ENCODE measurements around the gene RPS2.
A peak's percentile ranks its signal among the peaks of the same experiment; 100 is the strongest.
"Not testable (repeated sequence)": the region's sequence is repeated elsewhere in the genome, so short reads cannot be mapped to it uniquely, and the experiment has no call there.

RPS2 gene

DNA sequence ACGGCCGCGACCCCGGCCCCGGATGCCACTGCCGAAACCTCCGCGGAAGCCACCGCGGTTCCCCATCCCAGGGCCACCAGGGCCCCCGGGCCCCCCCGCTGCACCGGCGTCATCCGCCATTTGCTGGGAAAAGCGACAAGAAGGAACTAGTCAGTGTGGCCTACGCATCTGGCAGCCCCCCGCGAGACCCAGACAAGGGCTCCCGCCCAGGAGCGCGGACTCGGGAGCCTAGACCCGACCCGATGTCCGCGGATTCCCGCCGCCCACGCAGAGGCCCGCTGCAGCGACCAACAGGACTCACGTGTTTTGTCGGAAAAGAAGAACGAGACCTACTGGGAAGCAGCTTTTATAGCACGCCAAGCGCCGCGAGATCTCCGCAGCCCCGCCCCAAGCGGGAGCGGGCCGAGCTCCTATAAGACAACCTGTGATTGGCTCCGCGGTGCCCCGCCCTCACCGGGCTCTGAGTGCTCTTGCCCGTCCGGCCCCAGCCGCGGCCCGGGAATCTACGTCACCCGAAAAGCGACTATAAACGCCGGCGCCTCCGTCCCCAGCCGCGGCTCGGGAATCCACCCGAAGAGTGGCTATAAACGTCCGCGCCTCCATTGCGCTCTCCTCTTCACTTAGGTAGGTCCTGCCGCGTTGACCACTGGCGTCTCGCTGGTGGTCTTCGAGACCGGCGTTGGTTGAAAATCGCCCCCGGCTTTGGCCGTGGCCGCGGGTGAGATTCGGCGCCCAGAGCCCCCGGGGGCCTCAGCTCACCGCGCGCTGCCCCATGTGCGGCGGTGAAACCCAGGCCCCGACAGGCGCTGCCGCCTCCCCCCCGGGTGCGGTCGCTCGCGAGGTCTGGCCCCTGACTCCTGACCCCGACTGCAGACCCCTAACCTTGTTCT is at the start of gene RPS2:
TSS of gene RPS2 (minus strand) at position 321 of the 890 bp plus-strand sequence. CDS start at position 120, 201 bp downstream.
- peak; percentile 98 for DNase-seq

DNA sequence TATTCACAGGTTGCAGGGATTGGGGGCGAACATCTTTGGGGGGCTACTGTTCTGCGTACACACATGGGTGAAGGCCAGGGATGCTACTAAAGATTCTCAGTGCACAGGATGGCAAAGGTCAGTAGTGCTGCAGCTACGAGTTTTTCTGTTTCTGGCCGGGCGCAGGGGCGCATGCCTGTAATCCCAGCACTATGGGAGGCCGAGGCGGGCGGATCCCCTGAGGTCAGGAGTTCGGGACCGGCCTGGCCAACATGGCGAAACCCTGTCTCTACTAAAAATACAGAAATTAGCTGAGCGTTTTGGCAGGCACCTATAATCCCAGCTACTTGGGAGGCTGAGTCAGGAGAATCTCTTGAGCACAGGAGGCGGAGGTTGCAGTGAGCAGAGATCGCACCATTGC is 48.9 kb upstream of the RPS2 start:
- DNase-seq = no peak

DNA sequence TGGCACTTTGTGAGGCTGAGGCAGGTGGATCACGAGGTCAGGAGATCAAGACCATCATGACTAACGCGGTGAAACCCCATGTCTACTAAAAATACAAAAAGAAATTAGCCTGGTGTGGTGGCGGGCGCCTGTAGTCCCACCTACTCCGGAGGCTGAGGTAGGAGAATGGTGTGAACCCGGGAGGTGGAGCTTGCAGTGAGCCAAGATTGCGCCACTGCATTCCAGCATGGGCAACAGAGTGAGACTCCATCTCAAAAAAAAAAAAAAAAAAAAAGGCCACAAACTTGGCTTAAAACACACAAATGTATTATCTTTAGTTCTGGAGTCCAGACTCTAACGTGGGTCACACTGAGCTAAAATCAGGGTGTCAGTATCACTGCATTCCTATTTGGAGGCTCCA is 47.1 kb upstream of the RPS2 start:
- DNase-seq = not testable (repeated sequence)

DNA sequence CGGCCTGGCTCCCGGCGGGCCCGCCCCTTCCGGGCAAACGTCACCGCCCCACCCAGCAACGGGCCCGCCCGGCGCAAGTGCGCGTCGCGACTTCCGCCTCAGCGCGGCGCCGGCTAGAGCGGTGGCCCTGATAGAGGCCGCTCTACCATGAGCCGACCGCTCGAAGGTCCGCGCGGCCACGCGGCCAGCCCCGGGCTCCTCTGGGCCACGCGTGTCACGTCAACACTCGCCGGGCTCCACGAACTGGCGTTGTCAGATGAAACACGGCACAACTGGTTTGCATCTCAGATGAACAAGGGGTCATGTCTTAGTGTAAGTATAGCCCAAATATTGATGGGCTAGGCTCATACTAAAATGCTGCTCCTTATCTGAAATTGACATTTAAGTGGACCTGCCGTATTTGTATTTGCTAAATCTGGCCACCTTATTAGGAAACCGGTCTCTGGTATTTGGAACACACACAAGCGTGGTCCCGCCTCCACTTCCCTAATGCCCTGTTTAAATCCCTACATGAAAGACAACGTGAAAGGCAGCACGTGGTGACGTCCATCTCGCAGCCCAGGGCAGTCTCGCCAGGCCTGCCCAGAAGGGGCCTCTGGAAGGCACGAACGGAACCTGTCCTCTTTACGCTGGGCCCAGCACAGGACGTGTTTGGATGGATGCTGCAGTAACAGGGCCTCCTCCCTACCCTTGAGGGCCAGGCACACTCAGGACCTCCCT is 45.3 kb upstream of the RPS2 start, which contains the start of gene ZNF598:
TSS of gene ZNF598 (minus strand) at position 31 of the 720 bp plus-strand sequence.
- DNase-seq = peak; percentile 59

DNA sequence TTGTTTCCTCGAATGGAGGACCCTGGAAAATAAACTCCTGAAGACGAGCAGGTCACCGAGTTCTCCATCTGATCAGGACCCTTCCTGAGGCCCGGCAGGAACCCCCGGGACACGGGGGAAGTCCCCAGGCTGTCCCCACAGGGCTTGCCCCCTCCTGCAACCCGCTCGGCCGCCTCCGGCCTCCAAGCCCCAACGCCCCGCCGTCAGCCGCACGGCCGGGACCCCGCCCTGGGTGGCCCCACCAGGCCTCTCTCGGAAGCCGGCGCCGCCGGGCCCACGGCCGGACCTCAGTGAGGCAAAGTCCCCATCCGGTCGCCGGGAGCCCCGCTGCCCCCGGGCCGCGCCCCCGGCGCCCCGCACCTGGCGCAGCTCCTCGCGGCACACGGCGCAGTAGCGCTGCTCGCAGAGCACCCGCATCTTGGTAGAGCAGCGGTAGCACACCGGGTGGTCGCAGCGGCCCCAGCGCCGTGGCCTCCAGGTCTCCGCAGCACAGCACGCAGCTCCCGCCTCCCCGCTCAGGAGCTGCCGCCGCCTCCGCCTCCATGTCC is 44.6 kb upstream of the RPS2 start:
- DNase-seq = no peak

DNA sequence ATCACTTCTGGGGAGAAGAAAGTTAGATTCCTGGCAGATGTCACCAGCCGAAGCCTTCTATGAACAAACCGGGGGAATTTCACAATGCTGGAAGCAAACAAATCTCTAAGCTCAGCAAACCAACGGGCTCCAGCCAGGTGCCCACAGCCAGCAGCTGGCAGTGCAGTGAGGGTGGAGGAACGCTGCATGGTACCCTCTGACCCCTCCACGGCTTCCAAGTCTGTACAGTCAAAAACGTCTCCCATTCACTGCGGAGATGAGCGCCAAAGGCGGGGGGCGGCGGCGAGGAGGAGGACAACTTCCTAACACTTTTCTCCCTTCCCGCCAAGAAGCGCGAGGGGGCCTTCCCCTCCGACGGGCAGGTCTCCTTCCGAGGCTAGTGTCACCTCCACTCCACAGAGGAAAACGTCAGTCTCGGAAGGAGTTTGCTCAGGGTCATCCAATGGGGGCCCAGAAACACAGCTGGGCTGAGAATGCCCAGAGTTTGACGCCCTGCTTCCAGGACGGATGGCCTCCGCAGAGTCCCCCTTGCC is 44.1 kb upstream of the RPS2 start:
- no peak for DNase-seq

DNA sequence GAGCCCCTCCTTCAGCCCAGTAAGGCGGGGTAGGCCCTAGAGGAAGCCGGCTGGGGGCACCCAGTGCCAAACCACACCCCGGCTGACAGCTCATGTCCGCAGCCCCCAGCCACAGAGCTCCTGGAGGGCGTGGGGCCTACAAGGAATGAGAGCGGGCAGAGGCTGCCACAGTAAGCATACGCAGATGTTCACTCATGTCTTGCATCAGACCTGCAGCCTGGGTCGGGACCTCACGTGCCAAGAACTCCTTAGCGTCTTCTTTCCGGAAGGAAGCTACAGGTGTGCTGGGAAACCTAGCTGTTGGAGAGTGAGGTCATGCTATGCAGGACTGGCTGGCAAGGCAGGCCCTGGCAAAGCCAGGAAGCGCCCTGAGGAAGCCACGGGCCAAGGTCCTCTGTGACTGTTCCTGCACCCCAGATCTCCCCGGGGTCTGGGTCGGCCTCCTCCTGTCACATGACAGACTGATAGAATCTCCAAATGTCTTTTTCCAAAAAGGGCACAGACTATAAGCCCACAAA is 43.4 kb upstream of the RPS2 start:
- DNase-seq = no peak

DNA sequence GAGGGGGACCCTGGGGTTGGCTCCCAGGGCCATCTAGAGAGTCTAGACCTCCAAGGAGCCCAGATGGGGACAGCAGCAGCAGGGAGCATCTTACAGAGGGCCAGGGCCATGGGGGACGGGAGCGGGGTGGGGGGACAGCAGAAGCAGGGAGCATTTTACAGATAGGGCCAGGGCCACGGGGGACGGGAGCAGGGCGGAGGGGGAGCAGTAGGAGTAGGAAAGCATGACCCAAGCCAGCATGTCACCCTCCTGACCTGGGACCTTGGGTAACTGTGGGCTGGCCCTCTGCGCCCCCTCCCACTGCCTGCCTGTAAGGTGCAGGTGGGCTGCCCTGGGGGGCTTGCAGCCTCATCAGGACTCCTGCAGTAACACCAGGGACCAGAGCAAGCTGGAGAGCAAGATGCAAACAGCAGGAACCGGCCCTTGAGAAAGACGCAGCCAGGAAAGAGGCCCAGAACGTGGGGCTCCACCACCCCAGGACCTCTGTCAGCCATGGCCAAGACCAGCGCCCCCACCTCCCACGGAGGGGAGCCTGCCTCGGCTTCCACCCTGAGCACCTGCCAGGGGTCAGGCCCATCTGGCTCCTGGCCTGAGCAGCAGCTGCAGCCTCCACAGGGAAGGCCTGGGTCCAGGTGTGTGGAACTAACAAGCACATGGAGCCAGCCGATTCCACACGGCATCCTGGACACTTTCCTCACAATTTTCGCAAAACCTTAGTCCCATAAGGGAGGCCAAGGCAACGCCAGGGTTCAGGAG is 42.6 kb upstream of the RPS2 start:
- no peak for DNase-seq

DNA sequence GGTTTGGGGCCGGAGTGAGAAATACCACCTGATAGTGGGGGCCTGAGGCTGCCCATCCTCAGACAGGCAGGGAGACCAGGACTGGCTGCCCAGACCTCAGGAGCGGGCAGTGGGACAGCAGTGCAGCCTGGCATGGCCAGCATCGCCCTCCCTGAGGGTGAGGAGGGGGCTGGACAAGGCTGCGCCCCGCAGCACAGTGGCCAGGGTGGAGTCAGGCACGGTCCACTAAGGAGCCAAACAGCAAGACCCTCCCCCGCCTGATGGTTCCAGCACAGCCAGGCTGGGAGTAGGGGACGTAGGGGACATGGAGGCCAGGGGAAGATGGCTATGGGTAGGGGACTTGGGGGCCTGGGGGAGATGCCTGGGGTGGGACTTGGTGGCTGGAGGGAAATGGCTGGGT is 41.7 kb upstream of the RPS2 start:
- no peak for DNase-seq

DNA sequence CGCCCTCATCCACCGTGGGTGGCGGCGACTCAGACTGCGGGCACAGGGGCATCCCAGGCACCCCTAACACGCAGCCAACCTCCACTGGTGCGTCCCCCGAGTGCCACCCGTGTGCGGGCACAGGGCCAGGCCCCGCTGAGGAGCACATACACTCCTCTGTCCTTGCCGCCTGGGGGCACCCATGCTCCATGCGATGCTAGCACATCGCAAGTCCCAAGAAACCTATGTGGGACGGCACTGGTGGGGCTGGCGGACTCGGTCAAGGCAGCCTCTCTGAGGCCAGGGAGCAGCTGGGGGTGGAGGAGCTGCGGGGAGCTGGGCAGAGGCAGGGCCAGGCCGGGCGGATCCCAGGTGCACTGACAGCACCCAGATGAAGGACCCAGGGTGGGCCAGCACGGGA is 41.0 kb upstream of the RPS2 start:
- peak; percentile 40 for DNase-seq

DNA sequence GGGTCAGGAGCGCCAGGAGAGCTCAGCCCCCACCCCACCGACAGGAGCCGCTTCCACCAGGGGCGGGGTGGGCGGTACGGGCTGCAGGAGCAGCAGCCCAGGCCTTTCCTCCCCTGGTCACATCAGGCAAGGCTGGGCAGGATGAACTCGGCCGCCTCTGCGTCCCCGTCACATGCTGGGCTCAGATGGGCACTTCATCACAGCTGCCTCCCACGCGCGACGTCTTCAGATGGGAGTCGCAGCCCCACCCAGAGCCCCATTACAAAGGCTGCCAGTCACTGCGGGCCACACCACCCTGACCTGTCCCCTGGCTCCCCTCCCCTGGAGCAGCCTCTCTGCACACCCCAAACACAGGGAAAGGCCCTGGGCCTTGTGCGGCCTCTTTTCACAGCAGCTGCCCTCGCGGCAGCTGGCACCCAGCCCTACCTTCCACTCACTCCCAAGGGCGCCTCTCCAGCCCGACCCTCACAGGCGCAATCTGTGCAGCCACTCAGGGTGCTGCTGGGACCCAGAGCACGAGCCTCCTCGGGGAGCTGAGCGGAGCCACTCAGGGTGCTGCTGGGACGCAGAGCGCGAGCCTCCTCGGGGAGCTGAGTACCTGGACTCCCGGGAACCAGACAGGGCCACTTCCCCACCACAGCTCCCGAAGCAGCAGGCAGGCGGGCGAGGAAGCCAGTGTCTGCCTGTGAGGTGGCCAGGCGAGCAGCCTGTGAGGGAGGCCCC is 40.3 kb upstream of the RPS2 start:
- no peak for DNase-seq

DNA sequence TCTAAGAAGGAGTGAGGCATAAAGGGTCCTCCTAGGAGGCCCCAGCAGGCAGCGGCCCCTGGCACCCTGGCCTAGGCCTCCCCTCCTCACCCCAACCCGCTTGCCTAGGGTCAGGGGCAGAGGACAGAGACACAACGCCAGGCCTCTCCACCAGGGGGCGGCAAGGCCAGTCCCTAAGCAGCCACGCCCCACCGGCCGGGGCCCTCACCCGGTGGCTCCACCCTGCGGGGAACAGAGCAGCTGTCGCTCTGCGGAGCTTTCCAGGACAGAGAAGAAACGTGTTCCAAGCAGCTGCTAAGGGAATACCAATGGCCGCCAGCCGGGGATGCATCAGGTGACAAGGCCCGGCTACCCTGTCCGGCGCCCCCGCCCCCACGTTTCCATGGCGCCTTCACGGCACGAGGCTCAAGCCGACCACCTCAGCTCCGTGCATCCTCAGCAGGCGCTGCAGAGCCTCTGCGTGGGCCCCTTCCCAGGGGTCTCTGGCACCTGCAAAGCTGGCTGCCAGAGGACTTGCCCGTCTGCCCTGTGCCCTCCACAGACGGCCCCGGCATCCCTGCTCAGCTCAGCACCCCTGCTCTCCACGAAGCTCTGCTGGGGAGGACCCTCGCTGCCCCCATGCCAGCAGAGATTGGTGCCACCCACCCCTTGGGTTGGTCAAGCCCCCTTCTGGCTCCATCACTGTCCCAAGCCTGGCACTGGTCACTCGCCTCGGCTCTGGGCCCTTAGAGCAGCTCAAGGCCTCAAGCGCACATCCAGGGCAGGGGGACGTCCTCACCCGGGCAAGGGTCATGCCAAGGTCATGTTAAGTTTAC is 39.4 kb upstream of the RPS2 start:
- peak; percentile 88 for DNase-seq

DNA sequence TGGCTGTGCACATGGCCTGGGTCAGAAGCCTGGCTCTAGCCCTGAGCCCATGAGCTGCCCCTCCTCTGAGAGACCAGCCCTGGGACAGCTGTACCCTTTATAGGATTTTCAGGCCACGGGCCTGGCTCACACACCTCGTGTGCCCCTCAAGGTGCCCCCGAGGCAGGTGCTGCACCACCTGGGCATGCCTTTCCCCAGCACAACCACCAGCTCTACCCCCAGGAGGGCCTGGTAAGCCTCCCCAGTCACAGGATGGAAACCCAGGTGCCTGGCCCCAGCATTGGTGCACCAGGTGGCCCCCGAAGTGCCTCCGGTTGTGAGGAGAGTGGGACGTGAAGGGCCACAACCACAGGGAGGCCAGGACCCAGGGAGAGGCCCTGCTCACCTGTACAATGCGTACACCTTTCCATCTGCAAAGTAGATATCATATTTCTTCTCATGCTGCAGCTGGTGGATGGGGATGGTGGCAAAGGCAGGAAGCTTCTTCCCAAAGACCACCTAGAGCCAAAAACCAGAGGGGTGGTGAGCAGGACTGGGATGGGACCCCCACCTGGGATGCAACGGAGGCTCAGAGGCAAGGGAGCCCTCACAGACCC is 38.7 kb upstream of the RPS2 start:
- DNase-seq = no peak

DNA sequence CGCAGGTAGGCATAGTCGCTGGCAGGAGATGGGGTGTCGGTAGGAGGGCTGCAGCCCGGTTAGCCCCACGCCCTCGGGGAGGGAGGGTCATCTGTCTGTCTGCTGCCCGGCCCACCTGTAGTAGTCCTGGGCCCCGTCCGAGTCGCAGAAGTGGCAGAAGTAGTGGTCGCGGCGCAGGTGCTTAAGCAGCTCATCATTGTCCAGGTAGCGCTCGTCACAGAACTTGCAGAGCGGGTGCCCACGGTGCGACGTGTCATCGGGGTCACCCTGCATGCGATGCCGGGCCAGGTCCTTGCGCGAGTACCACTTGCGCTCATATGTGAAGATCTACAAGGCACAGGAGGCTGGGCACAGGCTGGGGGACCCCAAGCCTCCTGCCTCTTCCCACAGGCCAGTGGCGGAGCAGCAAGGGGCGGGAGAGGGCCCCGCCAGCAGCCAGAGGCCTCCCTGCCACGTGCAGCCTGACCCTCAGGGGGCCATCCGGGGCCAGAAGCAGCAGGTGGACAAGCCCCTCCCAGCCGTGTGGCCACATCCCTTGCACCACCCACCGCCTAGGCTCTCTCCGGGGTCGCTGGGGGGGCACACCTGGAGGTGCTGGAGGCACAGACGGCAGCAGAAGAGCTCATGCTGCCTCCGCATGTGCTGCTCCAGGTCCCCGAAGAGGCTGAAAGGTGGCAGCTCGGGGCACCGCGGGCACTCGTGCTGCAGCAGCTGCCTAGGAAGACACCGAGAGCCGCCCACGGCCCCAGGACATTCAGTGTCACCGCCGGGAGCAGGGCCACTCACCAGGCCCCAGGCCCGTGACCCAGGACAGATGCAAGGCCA is 38.0 kb upstream of the RPS2 start:
- DNase-seq = no peak

DNA sequence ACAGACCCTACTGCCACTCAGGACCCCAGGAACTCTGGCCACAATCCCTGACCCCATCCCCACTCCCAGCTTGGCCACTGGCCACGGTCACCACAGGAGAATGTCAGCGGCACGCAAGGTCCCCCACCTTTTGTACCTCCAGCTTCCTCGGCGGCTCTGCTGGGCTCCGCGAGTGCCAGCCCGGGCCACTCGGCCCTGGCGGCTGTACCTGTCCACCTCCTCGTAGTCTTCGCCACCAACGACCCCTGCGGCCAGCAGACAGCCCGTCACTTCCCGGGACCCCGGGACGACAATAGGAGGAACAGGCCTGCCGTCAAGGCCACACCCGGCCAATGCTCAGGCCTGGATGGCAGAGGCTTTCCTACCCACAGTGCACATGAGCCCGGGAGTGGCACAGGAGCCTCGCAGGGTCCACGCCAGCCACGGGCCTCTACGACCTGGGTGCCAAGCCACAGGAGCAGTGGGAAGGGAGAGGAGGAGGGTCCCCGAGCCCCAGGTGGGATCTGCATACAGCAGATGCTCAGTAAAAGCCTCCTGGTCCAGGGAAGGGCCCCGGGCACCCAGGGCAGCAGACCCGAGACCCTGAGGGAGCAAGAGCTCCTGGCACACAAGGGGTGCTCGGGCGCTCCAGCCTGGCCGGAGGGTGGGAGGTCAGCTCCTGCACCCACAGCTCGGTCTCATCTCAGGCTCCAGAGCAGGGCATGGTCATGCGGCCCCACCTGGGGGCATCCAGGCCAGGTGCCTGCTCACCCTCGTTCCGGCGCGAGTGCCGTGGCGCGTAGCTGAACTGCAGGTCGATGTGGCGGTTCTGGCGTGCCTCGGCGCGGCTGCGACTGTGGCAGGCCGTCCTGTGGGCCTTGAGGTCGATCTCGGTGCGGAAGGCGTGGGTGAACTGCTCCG is 37.1 kb upstream of the RPS2 start:
- DNase-seq = no peak

DNA sequence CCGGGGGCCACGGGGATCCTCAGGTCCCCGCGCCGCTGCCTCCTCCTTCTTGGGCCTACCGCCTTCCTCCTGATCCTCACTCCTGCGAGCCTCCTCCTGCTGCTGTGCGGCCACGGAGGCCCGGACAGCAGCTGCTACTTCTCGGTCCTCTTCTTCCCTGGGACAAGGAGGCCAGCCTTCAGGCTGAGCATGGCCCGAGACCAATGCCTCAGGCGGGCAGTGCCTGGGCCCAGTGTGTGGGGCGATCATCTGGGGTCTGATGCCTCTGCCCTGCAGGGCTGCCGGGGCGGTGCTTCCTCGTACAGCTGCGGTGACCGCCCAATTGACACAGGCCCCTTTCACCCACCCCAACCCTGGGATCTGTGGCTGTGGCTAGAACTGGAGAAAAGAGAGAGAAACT is 36.4 kb upstream of the RPS2 start:
- DNase-seq = no peak

DNA sequence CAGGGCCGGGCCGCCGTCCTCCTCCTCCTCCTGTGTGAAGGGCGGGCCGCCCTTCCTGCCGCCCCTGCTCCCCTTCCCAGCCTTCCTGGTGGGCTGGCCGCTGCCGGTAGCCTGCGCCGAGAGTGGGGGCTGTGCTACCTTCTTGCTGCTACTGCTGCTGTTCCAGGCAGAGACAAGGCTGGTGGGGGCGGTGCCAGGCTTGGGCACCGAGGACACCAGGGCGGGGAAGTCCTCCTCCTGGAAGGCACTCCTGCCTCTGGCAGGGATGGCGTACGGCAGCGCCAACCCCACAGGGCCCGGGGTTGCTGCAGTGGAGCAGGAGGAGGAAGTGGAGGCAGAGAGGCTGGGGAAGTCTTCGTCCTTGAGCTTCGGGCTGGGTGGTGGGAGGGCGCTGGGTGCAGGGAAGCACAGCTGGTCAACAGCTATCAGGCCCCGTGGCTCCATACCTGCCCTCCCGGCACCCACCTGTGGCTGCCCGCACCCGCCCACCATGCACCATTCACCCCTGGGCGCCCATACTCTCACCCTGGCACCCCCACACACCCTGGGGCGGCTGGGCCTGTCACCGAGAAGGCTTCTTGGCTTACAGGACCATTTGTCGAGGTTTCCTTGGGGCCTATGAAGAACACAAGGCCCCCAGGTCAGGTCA is 35.4 kb upstream of the RPS2 start:
- DNase-seq = no peak
